ENCODE results near the gene IL17B. TPM values are rescaled to one million over a fixed set of nuclear protein-coding genes. Genes with fewer than 3 reads are reported as not detected.
A peak's percentile ranks its signal among the peaks of the same experiment; 100 is the strongest.

IL17B gene
- total RNA-seq, 1 experiment from 2014 or later, result not detected

DNA sequence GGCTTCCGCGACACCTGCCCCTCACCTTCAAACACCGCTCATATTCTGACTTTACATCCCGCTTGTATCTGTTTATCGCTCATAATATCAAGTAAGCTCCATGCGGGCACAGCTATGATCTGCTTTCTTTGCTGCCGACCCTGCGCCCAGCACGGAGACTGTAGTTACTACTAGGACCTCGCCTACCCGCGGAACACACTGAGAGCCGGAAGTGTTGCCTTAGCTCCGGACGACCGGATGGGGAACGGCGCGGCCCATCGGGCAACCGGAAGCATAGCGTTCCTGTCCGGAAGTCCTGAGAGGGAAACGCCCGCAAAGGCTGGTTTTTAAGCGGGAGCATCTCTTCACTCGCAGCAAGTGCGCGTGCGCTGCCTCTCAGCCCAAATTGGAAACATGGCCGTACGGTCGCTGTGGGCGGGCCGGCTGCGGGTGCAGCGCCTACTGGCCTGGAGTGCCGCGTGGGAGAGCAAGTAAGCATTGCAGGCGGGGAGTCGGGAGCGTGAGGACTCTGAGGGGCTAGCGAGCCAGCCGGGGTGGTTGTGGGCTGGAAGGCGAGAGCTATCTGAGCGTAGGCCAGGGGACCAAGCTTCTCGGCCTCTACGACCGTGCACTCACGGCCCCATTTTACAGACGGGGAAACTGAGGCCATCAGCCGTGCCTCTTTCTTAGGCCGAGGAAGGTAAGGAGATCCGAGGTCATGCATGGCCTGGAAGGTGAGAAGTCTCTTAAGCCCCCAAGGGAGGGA lies 33.8 kb downstream of the IL17B start, which contains the start of gene GRPEL2:
Gene GRPEL2, plus strand, starts transcription at position 353 of the 745 bp plus-strand sequence. Its CDS starts 41 bp downstream, at position 394.
- Histone ChIP-seq H2AFZ (ENCODE audit: low read length) (peak within 1 kb of the TSS; percentile 62), H3K9me2 (replicated peaks; ENCODE audit: insufficient read depth, low read length) (no peaks in the 10 kb centered on the region), H3K9ac (ENCODE audit: low read length) (peak within 1 kb of the TSS; percentile 91), H3K36me3 (ENCODE audit: insufficient read depth, low read length) (peaks cover 31% of the 10 kb centered on the region), H3K4me2 (ENCODE audit: low read depth, low read length, poor library complexity, severe bottlenecking) (peak within 1 kb of the TSS; percentile 97), H3K4me3 (ENCODE audit: low read length) (peak within 1 kb of the TSS; percentile 87), H3K27ac (ENCODE audit: low read length) (peak within 1 kb of the TSS; percentile 81), H3K79me2 (ENCODE audit: low read length) (peaks cover 41% of the 10 kb centered on the region), H3K9me3 (ENCODE audit: low read length) (no peaks in the 10 kb centered on the region), H4K20me1 (ENCODE audit: insufficient read depth, low read depth, low read length) (0 out of 2 replicates have a peak, but pooled peaks cover 7% of the 10 kb centered on the region), H3K27me3 (ENCODE audit: low read length) (no peaks in the 10 kb centered on the region), H3K4me1 (ENCODE audit: low read length) (peaks cover 33% of the 10 kb centered on the region)
- DNase-seq, result peak; percentile 99

DNA sequence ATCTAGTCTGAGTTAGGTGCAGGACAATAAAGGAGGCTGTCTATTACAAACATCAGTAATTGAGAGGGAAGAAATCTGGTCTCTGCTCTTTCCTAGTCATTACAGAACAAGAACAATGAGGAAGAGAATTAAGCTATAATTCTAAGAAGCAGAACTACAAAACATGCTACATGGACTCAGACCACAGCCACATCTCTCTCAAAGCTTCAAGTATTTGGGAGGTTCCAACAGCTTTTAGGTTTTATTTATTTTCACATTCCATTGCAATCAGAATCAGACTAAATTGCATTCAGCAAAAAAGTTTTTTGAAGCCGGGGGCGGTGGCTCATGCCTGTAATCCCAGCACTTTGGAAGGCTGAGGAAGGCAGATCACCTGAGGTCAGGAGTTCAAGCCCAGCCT lies 34.9 kb downstream of the IL17B start:
- Histone ChIP-seq H3K27ac (ENCODE audit: low read length) (no peak overlapping the region), H3K4me3 (ENCODE audit: low read length) (peak overlapping the region; percentile 87), H3K36me3 (ENCODE audit: insufficient read depth, low read length) (peaks cover 21% of the 10 kb centered on the region), H2AFZ (ENCODE audit: low read length) (no peak overlapping the region), H3K79me2 (ENCODE audit: low read length) (peaks cover 34% of the 10 kb centered on the region), H3K4me2 (ENCODE audit: low read depth, low read length, poor library complexity, severe bottlenecking) (peak overlapping the region; percentile 97), H3K9me3 (ENCODE audit: low read length) (no peaks in the 10 kb centered on the region), H4K20me1 (ENCODE audit: insufficient read depth, low read depth, low read length) (0 out of 2 replicates have a peak, but pooled peaks cover 7% of the 10 kb centered on the region), H3K27me3 (ENCODE audit: low read length) (no peaks in the 10 kb centered on the region), H3K9ac (ENCODE audit: low read length) (peak overlapping the region; percentile 91), H3K9me2 (replicated peaks; ENCODE audit: insufficient read depth, low read length) (no peaks in the 10 kb centered on the region), H3K4me1 (ENCODE audit: low read length) (peaks cover 33% of the 10 kb centered on the region)
- no peak for DNase-seq

DNA sequence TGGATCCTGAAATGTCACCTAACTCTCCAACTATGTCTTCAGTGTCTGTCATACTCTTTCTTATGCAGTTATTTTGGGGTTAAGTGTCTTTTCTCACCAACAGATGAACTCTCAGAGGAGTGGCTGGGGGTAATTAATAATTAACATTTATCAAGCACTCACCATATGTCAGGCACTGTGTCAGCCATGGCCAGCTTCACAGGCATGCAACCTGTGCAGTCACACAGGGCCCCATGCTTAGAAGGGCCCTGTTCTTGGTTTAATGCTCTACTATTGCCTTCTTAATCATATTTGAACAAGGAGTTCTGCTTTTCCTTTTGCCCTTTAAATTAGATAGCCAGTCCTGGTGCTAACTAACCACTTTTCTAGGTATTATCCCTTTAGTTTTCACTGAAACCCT lies 37.2 kb downstream of the IL17B start:
- no peaks in the 10 kb centered on the region for H4K20me1 ChIP-seq (ENCODE audit: insufficient read depth, low read depth, low read length)
- H3K4me2 ChIP-seq (ENCODE audit: low read depth, low read length, poor library complexity, severe bottlenecking), result no peak overlapping the region
- H3K4me1 ChIP-seq (ENCODE audit: low read length), result peaks cover 15% of the 10 kb centered on the region
- no peak for DNase-seq
- H3K9me2 ChIP-seq (replicated peaks; ENCODE audit: insufficient read depth, low read length), result no peaks in the 10 kb centered on the region
- peaks cover 14% of the 10 kb centered on the region for H3K79me2 ChIP-seq (ENCODE audit: low read length)
- H3K4me3 ChIP-seq (ENCODE audit: low read length), result no peak overlapping the region
- H3K27ac ChIP-seq (ENCODE audit: low read length), result no peak overlapping the region
- H3K36me3 ChIP-seq (ENCODE audit: insufficient read depth, low read length), result peaks cover under 1% of the 10 kb centered on the region; the same call in 1 of the 2 replicates
- no peak overlapping the region for H2AFZ ChIP-seq (ENCODE audit: low read length)
- H3K9ac ChIP-seq (ENCODE audit: low read length), result no peak overlapping the region
- no peaks in the 10 kb centered on the region for H3K27me3 ChIP-seq (ENCODE audit: low read length)
- H3K9me3 ChIP-seq (ENCODE audit: low read length), result no peaks in the 10 kb centered on the region

DNA sequence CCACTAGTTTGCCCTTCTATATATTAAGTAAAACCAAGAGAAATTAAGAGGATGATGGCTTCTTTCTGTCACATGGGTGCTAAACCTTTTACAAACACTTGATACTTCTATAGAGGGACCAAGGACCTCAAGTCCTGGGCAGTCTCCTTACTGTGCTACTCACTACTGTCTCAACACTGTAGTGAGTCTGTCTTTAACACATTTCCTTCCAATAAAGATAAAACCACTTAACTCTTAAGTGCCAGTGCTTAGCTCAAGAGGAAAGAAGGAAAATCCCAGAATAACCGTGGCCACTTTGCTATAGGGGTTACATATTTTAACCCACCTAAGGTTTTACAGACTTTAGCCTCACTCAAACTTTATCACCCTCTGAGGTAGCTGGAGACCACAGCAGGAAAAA lies 38.2 kb downstream of the IL17B start:
- Histone ChIP-seq H3K9me3 (ENCODE audit: low read length) (no peaks in the 10 kb centered on the region), H3K27ac (ENCODE audit: low read length) (no peak overlapping the region), H3K36me3 (ENCODE audit: insufficient read depth, low read length) (no peaks in the 10 kb centered on the region), H2AFZ (ENCODE audit: low read length) (no peak overlapping the region), H3K9ac (ENCODE audit: low read length) (no peak overlapping the region), H3K4me2 (ENCODE audit: low read depth, low read length, poor library complexity, severe bottlenecking) (no peak overlapping the region), H3K27me3 (ENCODE audit: low read length) (no peaks in the 10 kb centered on the region), H4K20me1 (ENCODE audit: insufficient read depth, low read depth, low read length) (no peaks in the 10 kb centered on the region), H3K4me3 (ENCODE audit: low read length) (no peak overlapping the region), H3K79me2 (ENCODE audit: low read length) (peaks cover 5% of the 10 kb centered on the region), H3K4me1 (ENCODE audit: low read length) (peaks cover 10% of the 10 kb centered on the region), H3K9me2 (replicated peaks; ENCODE audit: insufficient read depth, low read length) (no peaks in the 10 kb centered on the region)
- no peak for DNase-seq

DNA sequence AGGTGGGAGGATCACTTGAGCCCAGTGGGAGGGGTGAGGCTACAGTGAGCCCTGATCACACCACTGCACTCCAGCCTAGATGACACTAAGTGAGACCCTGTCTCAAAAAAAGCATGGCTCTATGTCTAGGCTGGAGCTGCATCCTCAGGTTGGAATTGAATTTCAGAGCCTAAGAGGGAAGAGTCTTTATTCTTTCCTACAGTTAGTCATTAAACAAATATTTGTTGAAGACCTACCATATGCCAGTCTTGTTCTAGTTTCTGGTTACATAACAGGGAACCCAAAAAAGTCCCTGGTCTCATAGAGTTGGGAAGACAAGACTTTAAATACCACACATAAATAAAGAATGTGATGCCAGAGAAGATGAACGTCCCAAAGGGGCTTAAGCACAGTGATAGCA lies 40.7 kb downstream of the IL17B start:
- Histone ChIP-seq H3K9me2 (replicated peaks; ENCODE audit: insufficient read depth, low read length) (no peaks in the 10 kb centered on the region), H3K4me3 (ENCODE audit: low read length) (no peak overlapping the region), H3K27me3 (ENCODE audit: low read length) (no peaks in the 10 kb centered on the region), H3K36me3 (ENCODE audit: insufficient read depth, low read length) (no peaks in the 10 kb centered on the region), H3K4me1 (ENCODE audit: low read length) (no peaks in the 10 kb centered on the region), H3K79me2 (ENCODE audit: low read length) (no peaks in the 10 kb centered on the region), H3K9me3 (ENCODE audit: low read length) (no peaks in the 10 kb centered on the region), H3K27ac (ENCODE audit: low read length) (no peak overlapping the region), H2AFZ (ENCODE audit: low read length) (no peak overlapping the region), H3K9ac (ENCODE audit: low read length) (no peak overlapping the region), H4K20me1 (ENCODE audit: insufficient read depth, low read depth, low read length) (no peaks in the 10 kb centered on the region), H3K4me2 (ENCODE audit: low read depth, low read length, poor library complexity, severe bottlenecking) (no peak overlapping the region)
- no peak for DNase-seq

DNA sequence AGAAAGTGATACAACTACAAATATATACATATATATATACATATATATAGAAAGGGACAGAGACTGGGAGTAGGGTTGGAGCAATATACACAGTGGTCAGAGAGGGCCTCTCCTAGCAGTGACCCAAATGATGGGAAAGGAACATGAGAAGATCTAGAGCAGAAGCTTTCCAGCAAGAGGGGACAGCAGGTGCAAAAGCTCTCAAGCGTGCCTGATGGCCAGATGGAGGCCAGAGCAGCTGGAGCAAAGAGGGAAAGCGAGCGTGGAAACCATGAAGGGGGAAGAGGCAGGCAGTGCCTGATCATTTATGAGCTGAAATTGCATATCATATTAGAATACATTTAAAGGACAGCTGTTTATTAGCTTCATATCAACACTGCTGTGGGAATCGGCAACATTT lies 41.4 kb downstream of the IL17B start:
- Histone ChIP-seq H3K27ac (ENCODE audit: low read length) (no peak overlapping the region), H3K4me1 (ENCODE audit: low read length) (no peaks in the 10 kb centered on the region), H3K4me3 (ENCODE audit: low read length) (no peak overlapping the region), H4K20me1 (ENCODE audit: insufficient read depth, low read depth, low read length) (no peaks in the 10 kb centered on the region), H2AFZ (ENCODE audit: low read length) (no peak overlapping the region), H3K9me3 (ENCODE audit: low read length) (no peaks in the 10 kb centered on the region), H3K79me2 (ENCODE audit: low read length) (no peaks in the 10 kb centered on the region), H3K36me3 (ENCODE audit: insufficient read depth, low read length) (no peaks in the 10 kb centered on the region), H3K9ac (ENCODE audit: low read length) (no peak overlapping the region), H3K9me2 (replicated peaks; ENCODE audit: insufficient read depth, low read length) (no peaks in the 10 kb centered on the region), H3K4me2 (ENCODE audit: low read depth, low read length, poor library complexity, severe bottlenecking) (no peak overlapping the region), H3K27me3 (ENCODE audit: low read length) (no peaks in the 10 kb centered on the region)
- DNase-seq, result no peak

DNA sequence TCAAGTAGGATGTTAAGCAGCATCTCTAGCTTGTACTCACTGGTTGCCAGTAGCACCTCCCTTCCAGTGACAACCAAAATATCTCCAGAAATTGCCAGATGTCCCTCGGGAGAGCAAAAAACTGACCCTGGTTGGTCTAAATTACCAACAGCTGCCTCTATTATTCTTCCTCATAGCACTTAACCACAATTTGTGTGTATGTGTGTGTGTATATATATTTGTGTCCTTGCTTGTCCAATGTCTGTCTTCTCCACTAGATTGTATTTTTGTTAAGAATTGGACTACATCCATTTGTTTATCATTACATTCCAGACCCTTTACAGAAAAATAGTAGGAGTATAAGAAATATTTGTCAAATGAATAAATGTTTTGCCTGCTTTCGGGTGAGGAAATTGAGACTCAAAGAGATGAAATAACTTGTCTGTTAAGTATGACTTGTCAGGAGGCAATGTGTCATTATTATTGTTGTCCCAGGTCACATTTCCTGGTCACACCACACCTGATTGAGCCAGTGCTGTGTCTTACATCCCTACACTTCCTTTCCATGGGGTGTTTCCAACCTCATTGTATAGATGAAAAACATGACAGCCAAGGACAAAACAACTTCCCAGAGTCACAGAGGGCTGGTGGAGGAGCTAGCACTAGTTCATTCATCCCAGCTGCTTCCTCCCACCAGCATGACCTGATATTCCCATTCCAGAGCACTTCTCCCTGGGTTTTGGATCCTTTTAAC lies 45.2 kb downstream of the IL17B start:
- Histone ChIP-seq H3K4me2 (ENCODE audit: low read depth, low read length, poor library complexity, severe bottlenecking) (no peak overlapping the region), H3K27ac (ENCODE audit: low read length) (no peak overlapping the region), H3K4me1 (ENCODE audit: low read length) (no peaks in the 10 kb centered on the region), H2AFZ (ENCODE audit: low read length) (no peak overlapping the region), H3K9ac (ENCODE audit: low read length) (no peak overlapping the region), H4K20me1 (ENCODE audit: insufficient read depth, low read depth, low read length) (no peaks in the 10 kb centered on the region), H3K9me3 (ENCODE audit: low read length) (no peaks in the 10 kb centered on the region), H3K4me3 (ENCODE audit: low read length) (no peak overlapping the region), H3K9me2 (replicated peaks; ENCODE audit: insufficient read depth, low read length) (no peaks in the 10 kb centered on the region), H3K36me3 (ENCODE audit: insufficient read depth, low read length) (no peaks in the 10 kb centered on the region), H3K79me2 (ENCODE audit: low read length) (no peaks in the 10 kb centered on the region), H3K27me3 (ENCODE audit: low read length) (no peaks in the 10 kb centered on the region)
- no peak for DNase-seq

DNA sequence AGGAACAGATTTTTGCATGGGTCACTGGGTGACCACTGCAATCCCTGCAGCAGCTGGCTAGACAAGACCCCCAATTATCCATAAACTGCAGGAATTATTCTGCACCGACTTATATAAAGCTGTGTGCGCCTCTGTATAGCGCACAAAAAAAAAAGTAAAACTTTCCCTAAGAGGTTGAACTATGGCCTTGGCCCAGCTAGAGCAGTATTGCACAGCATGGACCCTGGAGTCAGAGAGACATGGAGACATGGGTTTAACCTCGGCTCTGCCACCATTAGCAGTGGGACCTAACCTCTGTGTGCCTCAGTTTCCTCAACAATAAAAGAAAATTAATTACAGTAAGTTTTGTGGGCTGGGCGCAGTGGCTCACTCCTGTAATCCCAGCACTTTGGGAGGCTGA lies 50.9 kb downstream of the IL17B start:
- Histone ChIP-seq H3K4me3 (ENCODE audit: low read length) (no peak overlapping the region), H3K4me2 (ENCODE audit: low read depth, low read length, poor library complexity, severe bottlenecking) (no peak overlapping the region), H3K9ac (ENCODE audit: low read length) (no peak overlapping the region), H3K9me3 (ENCODE audit: low read length) (no peaks in the 10 kb centered on the region), H3K27me3 (ENCODE audit: low read length) (no peaks in the 10 kb centered on the region), H4K20me1 (ENCODE audit: insufficient read depth, low read depth, low read length) (no peaks in the 10 kb centered on the region), H3K9me2 (replicated peaks; ENCODE audit: insufficient read depth, low read length) (no peaks in the 10 kb centered on the region), H3K79me2 (ENCODE audit: low read length) (no peaks in the 10 kb centered on the region), H2AFZ (ENCODE audit: low read length) (no peak overlapping the region), H3K4me1 (ENCODE audit: low read length) (no peaks in the 10 kb centered on the region), H3K27ac (ENCODE audit: low read length) (no peak overlapping the region), H3K36me3 (ENCODE audit: insufficient read depth, low read length) (no peaks in the 10 kb centered on the region)
- DNase-seq, result no peak
